ENCODE results near the gene MTHFD2. TPM values are rescaled to one million over a fixed set of nuclear protein-coding genes. Genes with fewer than 3 reads are reported as not detected.

Gene MTHFD2
- total RNA-seq, 1 donor = 254 TPM

- TF ChIP-seq, protein P1, sequence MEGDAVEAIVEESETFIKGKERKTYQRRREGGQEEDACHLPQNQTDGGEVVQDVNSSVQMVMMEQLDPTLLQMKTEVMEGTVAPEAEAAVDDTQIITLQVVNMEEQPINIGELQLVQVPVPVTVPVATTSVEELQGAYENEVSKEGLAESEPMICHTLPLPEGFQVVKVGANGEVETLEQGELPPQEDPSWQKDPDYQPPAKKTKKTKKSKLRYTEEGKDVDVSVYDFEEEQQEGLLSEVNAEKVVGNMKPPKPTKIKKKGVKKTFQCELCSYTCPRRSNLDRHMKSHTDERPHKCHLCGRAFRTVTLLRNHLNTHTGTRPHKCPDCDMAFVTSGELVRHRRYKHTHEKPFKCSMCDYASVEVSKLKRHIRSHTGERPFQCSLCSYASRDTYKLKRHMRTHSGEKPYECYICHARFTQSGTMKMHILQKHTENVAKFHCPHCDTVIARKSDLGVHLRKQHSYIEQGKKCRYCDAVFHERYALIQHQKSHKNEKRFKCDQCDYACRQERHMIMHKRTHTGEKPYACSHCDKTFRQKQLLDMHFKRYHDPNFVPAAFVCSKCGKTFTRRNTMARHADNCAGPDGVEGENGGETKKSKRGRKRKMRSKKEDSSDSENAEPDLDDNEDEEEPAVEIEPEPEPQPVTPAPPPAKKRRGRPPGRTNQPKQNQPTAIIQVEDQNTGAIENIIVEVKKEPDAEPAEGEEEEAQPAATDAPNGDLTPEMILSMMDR (IDR thresholded peaks at IDR 0.05; ENCODE audit: insufficient read depth, low read length) = no peak
- no peak for DNase-seq (ENCODE audit: low read depth)
- no peak overlapping the region for H3K4me3 ChIP-seq (ENCODE audit: low read depth, low read length)
Observed at GRCh38 chr2:74259191-74259590, 60.8 kb downstream of the MTHFD2 start.

DNA sequence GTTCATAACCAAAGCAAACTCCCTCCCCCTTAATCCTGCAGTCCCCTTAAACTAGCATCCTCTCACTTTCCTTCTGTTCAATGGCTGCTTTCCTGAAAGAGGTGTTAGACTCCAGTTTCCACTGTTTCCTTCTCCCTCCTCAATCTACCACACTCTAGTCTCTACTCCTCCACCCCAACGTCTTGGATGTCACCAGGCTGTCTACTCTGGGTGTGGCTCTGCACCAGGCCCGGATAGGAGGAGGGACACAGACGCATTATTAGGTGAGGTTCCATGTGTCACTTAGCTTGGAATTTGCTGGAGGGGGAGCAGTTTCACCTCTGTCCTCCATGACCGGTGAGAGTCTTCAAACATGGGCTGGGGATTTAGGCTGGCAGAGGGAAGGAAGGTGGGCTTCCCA is 61.3 kb downstream of the MTHFD2 start:
- no peak for DNase-seq (ENCODE audit: low read depth)
- TF ChIP-seq, protein P1 (IDR thresholded peaks at IDR 0.05; ENCODE audit: insufficient read depth, low read length) = no peak
- H3K4me3 ChIP-seq (ENCODE audit: low read depth, low read length) = no peak overlapping the region

- TF ChIP-seq, protein P1 (IDR thresholded peaks at IDR 0.05; ENCODE audit: insufficient read depth, low read length) = no peak
- no peak overlapping the region for H3K4me3 ChIP-seq (ENCODE audit: low read depth, low read length)
- DNase-seq (ENCODE audit: low read depth) = no peak
Observed at GRCh38 chr2:74260495-74260894, 62.1 kb downstream of the MTHFD2 start.

GRCh38 chr2:74261204-74261864 is 62.9 kb downstream of the MTHFD2 start:
- no peak overlapping the region for H3K4me3 ChIP-seq (ENCODE audit: low read depth, low read length)
- TF ChIP-seq, protein P1 (IDR thresholded peaks at IDR 0.05; ENCODE audit: insufficient read depth, low read length) = peak; percentile 53
- DNase-seq (ENCODE audit: low read depth) = peak; percentile 28

GRCh38 chr2:74262681-74263080 is 64.3 kb downstream of the MTHFD2 start:
- TF ChIP-seq, protein P1 (IDR thresholded peaks at IDR 0.05; ENCODE audit: insufficient read depth, low read length) = no peak
- DNase-seq (ENCODE audit: low read depth) = no peak
- H3K4me3 ChIP-seq (ENCODE audit: low read depth, low read length) = no peak overlapping the region

DNA sequence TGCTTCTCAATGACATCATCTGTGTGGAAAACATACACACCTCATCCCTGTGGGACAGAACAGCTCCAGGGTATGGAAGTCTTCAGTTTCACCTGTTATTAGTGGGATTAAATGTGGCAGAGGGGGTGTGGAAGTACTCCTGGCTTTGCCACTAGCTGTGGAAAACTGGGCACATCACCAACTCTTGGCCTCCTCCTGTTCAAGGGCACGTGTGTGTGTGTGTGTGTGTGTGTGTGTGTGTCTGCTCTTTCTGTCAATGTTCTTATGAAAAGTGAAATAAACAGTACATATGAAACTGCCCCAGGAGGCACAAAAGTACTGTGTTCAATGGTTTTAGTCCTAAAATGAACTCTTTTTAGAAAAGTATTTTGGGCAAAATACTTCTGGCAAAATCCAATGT is 65.9 kb downstream of the MTHFD2 start:
- DNase-seq (ENCODE audit: low read depth) = no peak
- TF ChIP-seq, protein P1 (IDR thresholded peaks at IDR 0.05; ENCODE audit: insufficient read depth, low read length) = no peak
- no peak overlapping the region for H3K4me3 ChIP-seq (ENCODE audit: low read depth, low read length)

DNA sequence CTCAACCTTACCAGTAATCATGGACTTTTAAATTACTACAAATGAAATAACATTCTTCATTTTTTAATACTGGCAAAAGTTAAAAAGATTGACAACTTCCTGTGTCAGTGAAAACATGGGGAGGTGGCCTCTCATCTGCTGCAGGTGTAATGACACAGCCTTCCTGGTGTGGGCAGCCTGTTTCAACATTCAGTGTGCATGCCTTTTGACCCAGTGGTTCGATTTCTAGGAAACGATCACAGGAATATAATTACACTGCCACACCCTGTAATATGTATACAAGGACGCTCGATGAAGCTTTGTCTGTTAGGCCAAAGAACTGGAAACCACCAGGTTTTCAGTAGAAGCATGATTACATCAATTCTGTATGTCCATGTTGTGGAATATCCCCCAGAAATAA is 68.7 kb downstream of the MTHFD2 start:
- no peak overlapping the region for H3K4me3 ChIP-seq (ENCODE audit: low read depth, low read length)
- TF ChIP-seq, protein P1 (IDR thresholded peaks at IDR 0.05; ENCODE audit: insufficient read depth, low read length) = no peak
- DNase-seq (ENCODE audit: low read depth) = no peak
